Osteoblast (primary cell): ENCODE data around the gene SCEL. TPM values are rescaled to one million over a fixed set of nuclear protein-coding genes. Genes with fewer than 3 reads are reported as not detected.

Experiments used
- DNase-seq: peaks from one replicate; pipeline ENCODE4 v3.0.0; 2011; ENCODE audit warnings: low spot score, mixed read lengths; ENCODE audit not compliant: insufficient read length; ENCODE audit errors: missing footprints
- H2AFZ ChIP-seq: 2 replicates; pipeline ENCODE4 v1.6.0; 2011; ENCODE audit warnings: mild to moderate bottlenecking, low read length
- H3K27ac ChIP-seq: 2 replicates; pipeline ENCODE4 v1.5.1; 2011; ENCODE audit warnings: mild to moderate bottlenecking, low read depth, low read length, moderate library complexity
- H3K27me3 ChIP-seq: 2 replicates; pipeline ENCODE4 v1.6.0; 2012; ENCODE audit warnings: mild to moderate bottlenecking, control low read depth, inconsistent platforms, low read length, moderate library complexity; ENCODE audit not compliant: insufficient read depth
- H3K36me3 ChIP-seq: 2 replicates; pipeline ENCODE4 v1.5.1; 2011; ENCODE audit warnings: mild to moderate bottlenecking, low read length, control low read depth, moderate library complexity; ENCODE audit not compliant: insufficient read depth
- H3K4me1 ChIP-seq: 2 replicates; pipeline ENCODE4 v1.5.1; 2011; ENCODE audit warnings: mild to moderate bottlenecking, low read length, control low read depth, moderate library complexity; ENCODE audit not compliant: insufficient read depth
- H3K4me2 ChIP-seq: 2 replicates; pipeline ENCODE4 v1.6.0; 2011; ENCODE audit warnings: mild to moderate bottlenecking, low read length; ENCODE audit not compliant: insufficient read depth
- H3K4me3 ChIP-seq: fragments of 200-600 bp; sonication (generic); 3 replicates; pipeline ENCODE4 v1.5.1; 2012; ENCODE audit warnings: mild to moderate bottlenecking, low read length, inconsistent platforms; ENCODE audit not compliant: insufficient read depth
- H3K79me2 ChIP-seq: 2 replicates; pipeline ENCODE4 v1.6.0; 2012; ENCODE audit warnings: mild to moderate bottlenecking, low read length, control low read depth, inconsistent platforms; ENCODE audit not compliant: insufficient read depth
- H3K9me3 ChIP-seq: 2 replicates; pipeline ENCODE4 v1.5.1; 2011; ENCODE audit warnings: low read depth, low read length, control low read depth
- H4K20me1 ChIP-seq: 2 replicates; pipeline ENCODE4 v1.6.0; 2012; ENCODE audit warnings: mild to moderate bottlenecking, low read length, control low read depth; ENCODE audit not compliant: insufficient read depth
- CTCF ChIP-seq: IDR thresholded peaks from 2 replicates; pipeline ENCODE4 v1.5.1; 2011; ENCODE audit warnings: mild to moderate bottlenecking, low read depth, low read length, moderate library complexity; ENCODE audit errors: extremely low read depth
- small RNA-seq: library from RNA; depleted of rRNA; stranded (forward); fragments of <200 nt; gene quantifications from one replicate; pipeline ENCODE3, GENCODE V24; 2012
- total RNA-seq: library from RNA; depleted of rRNA; stranded (reverse); fragments of >200 nt; gene quantifications from 2 replicates; pipeline ENCODE4 v1.2.3, GENCODE V29; 2012

Gene SCEL
- total RNA-seq, 1 donor = not detected

- no peak for TF ChIP-seq CTCF
- H3K27ac ChIP-seq = no peak overlapping the region
Observed at GRCh38 chr13:77687799-77688198, 152.3 kb downstream of the SCEL start.

GRCh38 chr13:77691871-77692270 lies 156.4 kb downstream of the SCEL start:
- no peaks in the 10 kb centered on the region for H3K4me1 ChIP-seq
- no peak for TF ChIP-seq CTCF
- no peaks in the 10 kb centered on the region for H4K20me1 ChIP-seq
- no peak overlapping the region for H3K4me2 ChIP-seq
- peaks cover 16% of the 10 kb centered on the region for H3K27me3 ChIP-seq
- no peak for DNase-seq
- H3K27ac ChIP-seq = no peak overlapping the region
- no peak overlapping the region for H3K4me3 ChIP-seq
- H3K36me3 ChIP-seq = no peaks in the 10 kb centered on the region
- no peaks in the 10 kb centered on the region for H3K79me2 ChIP-seq
- H3K9me3 ChIP-seq = no peaks in the 10 kb centered on the region
- H2AFZ ChIP-seq = no peak overlapping the region

More at GRCh38 chr13:77687799-77688198, 152.3 kb downstream of the SCEL start:
- H3K79me2 ChIP-seq = no peaks in the 10 kb centered on the region
- H4K20me1 ChIP-seq = no peaks in the 10 kb centered on the region
- no peaks in the 10 kb centered on the region for H3K4me1 ChIP-seq
- no peak overlapping the region for H3K4me2 ChIP-seq
- H3K9me3 ChIP-seq = no peaks in the 10 kb centered on the region
- no peaks in the 10 kb centered on the region for H3K27me3 ChIP-seq
- no peak for DNase-seq
- H2AFZ ChIP-seq = no peak overlapping the region
- H3K4me3 ChIP-seq = no peak overlapping the region
- no peaks in the 10 kb centered on the region for H3K36me3 ChIP-seq

GRCh38 chr13:77692746-77693448 lies 157.4 kb downstream of the SCEL start:
- TF ChIP-seq CTCF = no peak
- H3K27ac ChIP-seq = no peak overlapping the region
- no peaks in the 10 kb centered on the region for H3K79me2 ChIP-seq
- H3K4me2 ChIP-seq = no peak overlapping the region
- DNase-seq = peak; percentile 35
- no peaks in the 10 kb centered on the region for H3K9me3 ChIP-seq
- H4K20me1 ChIP-seq = no peaks in the 10 kb centered on the region
- H3K4me1 ChIP-seq = no peaks in the 10 kb centered on the region
- H3K4me3 ChIP-seq = no peak overlapping the region
- H3K27me3 ChIP-seq = peaks cover 25% of the 10 kb centered on the region
- H3K36me3 ChIP-seq = no peaks in the 10 kb centered on the region
- H2AFZ ChIP-seq = no peak overlapping the region

- Histone ChIP-seq H3K27me3 (peaks cover 25% of the 10 kb centered on the region), H3K36me3 (no peaks in the 10 kb centered on the region), H3K4me1 (peaks cover under 1% of the 10 kb centered on the region), H3K79me2 (no peaks in the 10 kb centered on the region), H2AFZ (no peak overlapping the region), H4K20me1 (no peaks in the 10 kb centered on the region), H3K9me3 (no peaks in the 10 kb centered on the region), H3K4me3 (no peak overlapping the region), H3K4me2 (no peak overlapping the region), H3K27ac (no peak overlapping the region)
- no peak for TF ChIP-seq CTCF
- no peak for DNase-seq
Observed at GRCh38 chr13:77693449-77693940, 158.0 kb downstream of the SCEL start.

Small RNA genes lying within 50 kb of the gene (small RNA-seq; reads per million reads assigned to genes)
- gene RNY3P7 (not detected), gene SPTLC1P5 (not detected)

Other genes starting within 250 kb of the SCEL start
- 140 and 155 TPM in 2 replicates for gene MYCBP2, start 208.6 kb upstream of the SCEL start, total RNA-seq
- not detected in 2 replicates for gene SLAIN1, start 162.0 kb downstream of the SCEL start, total RNA-seq